Vagina (tissue), 2 donors: Measurements from ENCODE around the gene CACNA1D. TPM values are rescaled to one million over a fixed set of nuclear protein-coding genes. Genes with fewer than 3 reads are reported as not detected.

ENCODE experiments used
- DNase-seq, 2 donors: peaks; one replicate each; pipeline ENCODE4 v3.0.0-alpha.2; 2017; ENCODE audit errors: extremely low spot score in 2 of 2
- H3K27ac ChIP-seq: fragments of 200-600 bp; sonication (generic); one replicate; pipeline ENCODE4 v1.5.1; 2019
- H3K27me3 ChIP-seq: fragments of 200-600 bp; sonication (generic); one replicate; pipeline ENCODE4 v1.5.1; 2019
- H3K36me3 ChIP-seq, 2 donors: fragments of 200-600 bp; sonication (generic); one replicate each; pipeline ENCODE4 v1.5.1; 2017 to 2019
- H3K4me1 ChIP-seq: fragments of 200-600 bp; sonication (generic); one replicate; pipeline ENCODE4 v1.5.1; 2019
- H3K4me3 ChIP-seq, 2 donors: fragments of 200-600 bp; sonication (generic); 1 replicate in 1 of 2; 2 replicates in 1 of 2; pipeline ENCODE4 v1.5.1; 2016 to 2019
- H3K9me3 ChIP-seq: fragments of 200-600 bp; sonication (generic); one replicate; pipeline ENCODE4 v1.5.1; 2019
- CTCF ChIP-seq, 3 experiments: fragments of 450-650 bp in 2 of 3; fragments of 200-600 bp in 1 of 3; sonication (generic) in 1 of 3; IDR thresholded peaks; one replicate each; pipeline ENCODE4 v1.5.1; 2017 to 2019; ENCODE audit warnings: antibody characterized with exemption in 3 of 3, mild to moderate bottlenecking in 2 of 3, moderate library complexity in 2 of 3
- POLR2A ChIP-seq, 2 donors: fragments of 450-650 bp; IDR thresholded peaks; one replicate each; pipeline ENCODE4 v1.6.1; 2017; ENCODE audit warnings: antibody characterized with exemption in 2 of 2, mild to moderate bottlenecking in 2 of 2, moderate library complexity in 2 of 2
- POLR2AphosphoS5 ChIP-seq, 2 donors: sonication (generic); formaldehyde crosslinking; IDR thresholded peaks; one replicate each; pipeline ENCODE4 v1.9.0; 2017; ENCODE audit warnings: antibody characterized with exemption in 2 of 2, mild to moderate bottlenecking in 2 of 2, low read depth in 1 of 2; ENCODE audit not compliant: insufficient read depth in 1 of 2
- intact Hi-C: fragments of 100-400 bp; cut with DNase I; formaldehyde crosslinking; loops from one replicate; pipeline ENCODE4 v1.15.1; 2023
- total RNA-seq: library from RNA; depleted of rRNA; stranded (reverse); fragments of >200 nt; gene quantifications from one replicate; pipeline ENCODE4 v1.2.3, GENCODE V29; 2016

CACNA1D gene
- total RNA-seq, 1 donor from 2014 or later: 0.74 TPM

- no peak for TF ChIP-seq POLR2A (IDR thresholded peaks at IDR 0.05)
- no peak for DNase-seq
- H3K4me3 ChIP-seq: no peak overlapping the region
- H3K4me1 ChIP-seq: no peaks in the 10 kb centered on the region
- no peaks in the 10 kb centered on the region for H3K27me3 ChIP-seq
- H3K9me3 ChIP-seq: no peaks in the 10 kb centered on the region
- intact Hi-C loops: no loop called here
- no peak overlapping the region for H3K27ac ChIP-seq
- H3K36me3 ChIP-seq: no peaks in the 10 kb centered on the region
Measured at GRCh38 chr3:53650928-53651661, 156.7 kb downstream of the CACNA1D start.

- no peak overlapping the region for H3K4me3 ChIP-seq
- intact Hi-C loops: no loop called here
Measured at GRCh38 chr3:53651927-53652326, 157.5 kb downstream of the CACNA1D start.

GRCh38 chr3:53657651-53658050, 163.2 kb downstream of the CACNA1D start:
- H3K27me3 ChIP-seq: no peaks in the 10 kb centered on the region
- H3K4me3 ChIP-seq: no peak overlapping the region
- no peaks in the 10 kb centered on the region for H3K36me3 ChIP-seq
- H3K9me3 ChIP-seq: no peaks in the 10 kb centered on the region
- no peak overlapping the region for H3K27ac ChIP-seq
- H3K4me1 ChIP-seq: no peaks in the 10 kb centered on the region
- intact Hi-C loops: no loop called here
- TF ChIP-seq POLR2A (IDR thresholded peaks at IDR 0.05) (no peak), POLR2AphosphoS5 (IDR thresholded peaks at IDR 0.05; ENCODE audit: insufficient read depth in 1 of 2, low read depth in 1 of 2) (no peak), CTCF (IDR thresholded peaks at IDR 0.05) (no peak)
- no peak for DNase-seq

More at GRCh38 chr3:53651927-53652326, 157.5 kb downstream of the CACNA1D start:
- no peak overlapping the region for H3K27ac ChIP-seq
- no peak for DNase-seq
- H3K4me1 ChIP-seq: no peaks in the 10 kb centered on the region
- TF ChIP-seq CTCF (IDR thresholded peaks at IDR 0.05) (no peak), POLR2AphosphoS5 (IDR thresholded peaks at IDR 0.05; ENCODE audit: insufficient read depth in 1 of 2, low read depth in 1 of 2) (no peak), POLR2A (IDR thresholded peaks at IDR 0.05) (no peak)
- no peaks in the 10 kb centered on the region for H3K36me3 ChIP-seq
- no peaks in the 10 kb centered on the region for H3K27me3 ChIP-seq
- H3K9me3 ChIP-seq: no peaks in the 10 kb centered on the region

- intact Hi-C loops: no loop called here
- no peak overlapping the region for H3K27ac ChIP-seq
- H3K27me3 ChIP-seq: no peaks in the 10 kb centered on the region
- TF ChIP-seq POLR2A (IDR thresholded peaks at IDR 0.05): no peak
- TF ChIP-seq CTCF (IDR thresholded peaks at IDR 0.05): no peak
- no peak for TF ChIP-seq POLR2AphosphoS5 (IDR thresholded peaks at IDR 0.05; ENCODE audit: insufficient read depth in 1 of 2, low read depth in 1 of 2)
- H3K36me3 ChIP-seq: no peaks in the 10 kb centered on the region
- H3K4me1 ChIP-seq: no peaks in the 10 kb centered on the region
- DNase-seq: no peak
- no peaks in the 10 kb centered on the region for H3K9me3 ChIP-seq
- no peak overlapping the region for H3K4me3 ChIP-seq
Measured at GRCh38 chr3:53658613-53659193, 164.3 kb downstream of the CACNA1D start.

GRCh38 chr3:53659996-53660395, 165.6 kb downstream of the CACNA1D start:
- no peaks in the 10 kb centered on the region for H3K9me3 ChIP-seq
- intact Hi-C loops: no loop called here
- H3K27ac ChIP-seq: no peak overlapping the region
- no peaks in the 10 kb centered on the region for H3K36me3 ChIP-seq
- H3K4me3 ChIP-seq: no peak overlapping the region
- no peaks in the 10 kb centered on the region for H3K27me3 ChIP-seq
- TF ChIP-seq POLR2A (IDR thresholded peaks at IDR 0.05) (no peak), CTCF (IDR thresholded peaks at IDR 0.05) (no peak), POLR2AphosphoS5 (IDR thresholded peaks at IDR 0.05; ENCODE audit: insufficient read depth in 1 of 2, low read depth in 1 of 2) (no peak)
- no peaks in the 10 kb centered on the region for H3K4me1 ChIP-seq
- DNase-seq: no peak
